Heart right ventricle (tissue), 16 donors: ENCODE results near the gene MFAP3. TPM values are rescaled to one million over a fixed set of nuclear protein-coding genes. Genes with fewer than 3 reads are reported as not detected.
A peak's percentile ranks its signal among the peaks of the same experiment; 100 is the strongest.

Experiments
- ATAC-seq, 8 donors: fragments of 200-7000 bp; cut with Tn5 transposase; one replicate each; pipeline ENCODE4 v1.9.1; 2020; ENCODE audit warnings: mild to moderate bottlenecking in 8 of 8, moderate library complexity in 8 of 8, moderate number of reproducible peaks in 1 of 8
- DNase-seq, 2 donors: peaks; one replicate each; pipeline ENCODE4 v3.0.0-alpha.2; 2020
- H3K27ac ChIP-seq, 10 donors: fragments of 200-600 bp; sonication (generic) in 2 of 10; one replicate each; pipeline versions ENCODE4 v1.5.0 to v1.8.0; 2020 to 2022; ENCODE audit warnings: mild to moderate bottlenecking in 3 of 10
- H3K27me3 ChIP-seq, 7 donors: fragments of 200-600 bp; one replicate each; pipeline ENCODE4 v1.8.0; 2021 to 2022; ENCODE audit warnings: mild to moderate bottlenecking in 2 of 7
- H3K36me3 ChIP-seq, 9 donors: fragments of 200-600 bp; sonication (generic) in 1 of 9; one replicate each; pipeline versions ENCODE4 v1.5.0 to v1.8.0; 2020 to 2022; ENCODE audit warnings: mild to moderate bottlenecking in 2 of 9
- H3K4me1 ChIP-seq, 9 donors: fragments of 200-600 bp; sonication (generic) in 1 of 9; one replicate each; pipeline versions ENCODE4 v1.5.0 to v1.8.0; 2020 to 2022; ENCODE audit warnings: mild to moderate bottlenecking in 4 of 9
- H3K4me3 ChIP-seq, 10 donors: fragments of 200-600 bp; sonication (generic) in 2 of 10; one replicate each; pipeline versions ENCODE4 v1.5.0 to v1.8.0; 2020 to 2022; ENCODE audit warnings: mild to moderate bottlenecking in 7 of 10, moderate library complexity in 2 of 10
- H3K9me3 ChIP-seq, 11 donors: fragments of 200-600 bp in 10 of 11; sonication (generic) in 2 of 11; one replicate each; pipeline versions ENCODE4 v1.5.0 to v1.8.0; 2013 to 2022; ENCODE audit warnings: mild to moderate bottlenecking in 2 of 11, control low read depth in 1 of 11, moderate library complexity in 1 of 11
- CTCF ChIP-seq, 9 donors: fragments of 200-600 bp; sonication (generic) in 2 of 9; IDR thresholded peaks; one replicate each; pipeline versions ENCODE4 v1.5.0 to v1.8.0; 2021 to 2022; ENCODE audit warnings: antibody characterized with exemption in 9 of 9, mild to moderate bottlenecking in 5 of 9, moderate library complexity in 1 of 9
- WGBS, 2 donors: extraction: QIAGEN DNeasy Blood & Tissue Kit; methylation state at CpG; one replicate each; pipeline ENCODE4 v1.1.7; 2013; ENCODE audit warnings: inconsistent platforms in 1 of 2; 5-methylcytosine and 5-hydroxymethylcytosine counted together
- intact Hi-C, 10 donors: fragments of 100-400 bp; cut with DNase I; formaldehyde crosslinking; loops; one replicate each; pipeline versions ENCODE4 v1.11.1 to v1.14.2; 2022
- polyA plus RNA-seq, 2 donors: library from polyadenylated mRNA; stranded (reverse); fragments of 200-250 nt; gene quantifications; one replicate each; pipeline ENCODE4 v1.2.3, GENCODE V29; 2013
- total RNA-seq, 10 donors: library from RNA; stranded (reverse); fragmentation: NEBNext Ultra II Directional in 3 of 10; extraction: Animal tissue kit (Norgen Biotek cat#: 25700) in 3 of 10; gene quantifications; one replicate each; pipeline versions ENCODE4 v1.2.1 to v1.2.4, GENCODE V29; 2021 to 2023
- donor health status: Arrhythmogenic right ventricular cardiomyopathy.
- donor health status: ischemic (EF 13 %, LVEDD 7.1; RV severe dilation, severe dysfunction).
- donor health status: healthy with polysubstance abuse.
- donor health status: DM: no; HTN: yes; CAD: no.
- donor health status: DM: no; HTN: no; CAD: no.
- donor health status: ischemic (EF 25% LVEDD 6.9; RV normal size, moderate dysfunction).
- donor health status: ischemic (EF 25% LVEDD 5.7; RV mildly dilated, moderate dysfunction).
- donor health status: healthy.
- donor health status: DM: yes; HTN: yes; CAD: no.
- donor health status: Ischemic cardiomyopathy.
- donor health status: ischemic (EF 35%, LVEDD 5.7; RV mildly dilated, moderate dysfunction).
- donor health status: nonischemic (EF 11% LVEDD 7.7; RV severe dilation, severe dysfunction).
- donor health status: DM: yes; HTN: yes; CAD: no.
- donor health status: PGD.
- donor health status: ischemic (EF 29% LVEDD 5.4; RV normal size, mild dysfunction).
- donor health status: nonischemic (EF 23%, LVEDD 6.1; RV moderate dilation, normal function).

The MFAP3 gene
- total and polyA plus RNA-seq, 12 donors: 2.7 to 44.3 (median 32.2) TPM

- intact Hi-C loops: loop anchor here in 2 of 10 donors (10.0 kb wide), 1 partner anchor 74 kb away; no protein-coding TSS in a partner anchor
- peaks cover 0 to 37% (median 3%) of the 10 kb centered on the region in 9 donors for H3K36me3 ChIP-seq
- no peaks in the 10 kb centered on the region for H3K9me3 ChIP-seq
- no peak for TF ChIP-seq CTCF (IDR thresholded peaks at IDR 0.05)
- no peak overlapping the region for H3K4me3 ChIP-seq
- H3K27me3 ChIP-seq: no peaks in the 10 kb centered on the region
- no peak for DNase-seq
- 47 to 57% methylated on average over 10 of the region's 10 CpGs for WGBS, 2 donors
- ATAC-seq: peak in 6 of 8 donors; percentile 18 to 61 (median 40)
- peaks cover 3 to 25% (median 15%) of the 10 kb centered on the region in 9 donors for H3K4me1 ChIP-seq
- no peak overlapping the region for H3K27ac ChIP-seq
These were observed 19.6 kb downstream of the MFAP3 start for GRCh38 chr5:154058055-154059038.

GRCh38 chr5:154059039-154059430 is 20.3 kb downstream of the MFAP3 start:
- H3K36me3 ChIP-seq: peaks cover 0 to 30% (median 0%) of the 10 kb centered on the region in 9 donors
- no peaks in the 10 kb centered on the region for H3K27me3 ChIP-seq
- intact Hi-C loops: loop anchor here in 2 of 10 donors (10.0 kb wide), 1 partner anchor 74 kb away; no protein-coding TSS in a partner anchor
- no peak for ATAC-seq
- no peak for TF ChIP-seq CTCF (IDR thresholded peaks at IDR 0.05)
- H3K4me1 ChIP-seq: peaks cover 3 to 25% (median 15%) of the 10 kb centered on the region in 9 donors
- H3K9me3 ChIP-seq: no peaks in the 10 kb centered on the region
- no peak for DNase-seq
- no peak overlapping the region for H3K27ac ChIP-seq
- no peak overlapping the region for H3K4me3 ChIP-seq
- 62% methylated on average over 6 of the region's 6 CpGs for WGBS, 2 donors

GRCh38 chr5:154059583-154059982 is 20.8 kb downstream of the MFAP3 start:
- H3K9me3 ChIP-seq: no peaks in the 10 kb centered on the region
- ATAC-seq (no peak), DNase-seq (no peak)
- H3K27me3 ChIP-seq: no peaks in the 10 kb centered on the region
- no peak for TF ChIP-seq CTCF (IDR thresholded peaks at IDR 0.05)
- H3K4me1 ChIP-seq: peaks cover 3 to 25% (median 15%) of the 10 kb centered on the region in 9 donors
- intact Hi-C loops: loop anchor here in 2 of 10 donors (10.0 kb wide), 1 partner anchor 75 kb away; no protein-coding TSS in a partner anchor
- H3K36me3 ChIP-seq: peaks cover 0 to 25% (median 0%) of the 10 kb centered on the region in 9 donors
- H3K4me3 ChIP-seq: no peak overlapping the region
- 86 to 87% methylated on average over 4 of the region's 4 CpGs for WGBS, 2 donors
- no peak overlapping the region for H3K27ac ChIP-seq

GRCh38 chr5:154060606-154061005 is 21.8 kb downstream of the MFAP3 start:
- no peak for TF ChIP-seq CTCF (IDR thresholded peaks at IDR 0.05)

More at GRCh38 chr5:154060606-154061005, 21.8 kb downstream of the MFAP3 start:
- Histone ChIP-seq H3K27ac (no peak overlapping the region), H3K27me3 (no peaks in the 10 kb centered on the region), H3K4me1 (peaks cover 3 to 21% (median 15%) of the 10 kb centered on the region in 9 donors), H3K36me3 (peaks cover 0 to 15% (median 0%) of the 10 kb centered on the region in 9 donors), H3K9me3 (no peaks in the 10 kb centered on the region), H3K4me3 (no peak overlapping the region)
- 88 to 90% methylated on average over 3 of the region's 3 CpGs for WGBS, 2 donors
- ATAC-seq (no peak), DNase-seq (no peak)
- intact Hi-C loops: no loop called here
